HepG2 (cell line): ENCODE results near the gene MMGT1. TPM values are rescaled to one million over a fixed set of nuclear protein-coding genes. Genes with fewer than 3 reads are reported as not detected.

Experiments used
- ATAC-seq: fragments of 200-7000 bp; cut with Tn5 transposase; 3 replicates; pipeline ENCODE4 v1.9.1; 2020; ENCODE audit warnings: mild to moderate bottlenecking, moderate library complexity
- BruUV-seq: library from RNA; stranded (reverse); fragments of 400-500 nt; replicated peaks from 2 replicates; lab custom pipeline; 2021; lab: Mats Ljungman, UMichigan
- CTCF ChIA-PET: fragments of 300-600 bp; formaldehyde crosslinking; extraction: SDS; loops from one replicate; lab custom pipeline; 2021; ENCODE audit warnings: low total read pairs, inconsistent platforms, low intra/inter-chr PET ratio; lab: Yijun Ruan, JAX
- POLR2A ChIA-PET: fragments of 350-600 bp; sonication (Branson Sonifier 250); formaldehyde crosslinking; loops from one replicate; lab custom pipeline; 2020; ENCODE audit warnings: antibody characterized with exemption, inconsistent platforms; lab: Yijun Ruan, JAX
- DNase-seq: peaks from one replicate; pipeline ENCODE4 v3.0.0-alpha.2; 2015; ENCODE audit warnings: low spot score
- FAIRE-seq: peaks from 3 replicates; lab custom pipeline; 2011; peaks lifted over from hg19 to GRCh38; lab: Jason Lieb, UNC
- H2AFZ ChIP-seq: one replicate; pipeline ENCODE4 v1.6.1; 2011; ENCODE audit warnings: low read length, inconsistent platforms
- H3K27ac ChIP-seq: fragments of 300-600 bp; 3 replicates; pipeline ENCODE4 v1.8.0; 2011; ENCODE audit warnings: mixed run types, mild to moderate bottlenecking, mixed read lengths, low read length, inconsistent platforms; ENCODE audit not compliant: insufficient read depth; ENCODE audit errors: extremely low read length
- H3K27me3 ChIP-seq, 2 experiments: fragments of 200-600 bp in 1 of 2; 2 replicates in 1 of 2; 3 replicates in 1 of 2; pipeline versions ENCODE4 v1.6.0 to v1.8.0; 2011; ENCODE audit warnings: low read length in 2 of 2, mild to moderate bottlenecking in 2 of 2, moderate library complexity in 2 of 2, inconsistent platforms in 1 of 2; ENCODE audit not compliant: insufficient read depth in 2 of 2, control insufficient read depth in 1 of 2
- H3K36me3 ChIP-seq, 2 experiments: fragments of 200-600 bp in 1 of 2; replicated peaks in 1 of 2; 2 replicates in 1 of 2; 3 replicates in 1 of 2; pipeline versions ENCODE4 v1.5.1 to v1.8.0; 2011; ENCODE audit warnings: low read length in 2 of 2, inconsistent platforms in 1 of 2; ENCODE audit not compliant: insufficient read depth in 2 of 2, control insufficient read depth in 1 of 2
- H3K4me1 ChIP-seq: 2 replicates; pipeline ENCODE4 v1.5.1; 2012; ENCODE audit warnings: low read length, inconsistent platforms; ENCODE audit not compliant: insufficient read depth
- H3K4me2 ChIP-seq: 2 replicates; pipeline ENCODE4 v1.6.0; 2011; ENCODE audit warnings: low read depth, low read length, inconsistent platforms
- H3K4me3 ChIP-seq, 3 experiments: fragments of 200-600 bp in 1 of 3; sonication (generic), shearing (Covaris generic) in 1 of 3; replicated peaks in 1 of 3; 2 replicates each; pipeline ENCODE4 v1.5.1; 2011 to 2016; ENCODE audit warnings: low read length in 3 of 3, inconsistent platforms in 2 of 3, low read depth in 2 of 3, mild to moderate bottlenecking in 2 of 3, control low read depth in 1 of 3, mixed read lengths in 1 of 3; ENCODE audit not compliant: insufficient read depth in 1 of 3
- H3K79me2 ChIP-seq: one replicate; pipeline ENCODE4 v1.6.1; 2011; ENCODE audit warnings: low read length, inconsistent platforms; ENCODE audit not compliant: insufficient read depth
- H3K9ac ChIP-seq: 2 replicates; pipeline ENCODE4 v1.6.0; 2011; ENCODE audit warnings: mild to moderate bottlenecking, low read depth, low read length, inconsistent platforms; ENCODE audit not compliant: insufficient read depth
- H3K9me3 ChIP-seq: 2 replicates; pipeline ENCODE4 v1.5.1; 2012; ENCODE audit warnings: mild to moderate bottlenecking, low read length
- H4K20me1 ChIP-seq: 2 replicates; pipeline ENCODE4 v1.6.0; 2011; ENCODE audit warnings: inconsistent platforms, mild to moderate bottlenecking, low read length, moderate library complexity; ENCODE audit not compliant: insufficient read depth
- ARID3A ChIP-seq: IDR thresholded peaks from 2 replicates; pipeline ENCODE4 v1.6.1; 2012; ENCODE audit warnings: low read depth, low read length, improper control_type of control experiment
- BRCA1 ChIP-seq: sonication (generic); formaldehyde crosslinking; IDR thresholded peaks from 2 replicates; pipeline ENCODE4 v1.4.0; 2020; ENCODE audit warnings: missing genetic modification reagents
- KLF12 ChIP-seq: sonication (generic); formaldehyde crosslinking; IDR thresholded peaks from 2 replicates; pipeline ENCODE4 v1.4.0; 2020; ENCODE audit warnings: missing genetic modification reagents, borderline replicate concordance
- NFE2 ChIP-seq: sonication (generic); formaldehyde crosslinking; IDR thresholded peaks from 2 replicates; pipeline ENCODE4 v1.4.0; 2020; ENCODE audit warnings: missing genetic modification reagents
- THYN1 ChIP-seq: sonication (generic); formaldehyde crosslinking; IDR thresholded peaks from 2 replicates; pipeline ENCODE4 v1.8.1; 2023; ENCODE audit warnings: low read depth, mild to moderate bottlenecking, moderate library complexity, missing genetic modification reagents, borderline replicate concordance
- TMF1 ChIP-seq: sonication (generic); formaldehyde crosslinking; IDR thresholded peaks from 2 replicates; pipeline ENCODE4 v1.8.1; 2022; ENCODE audit warnings: low read depth, missing genetic modification reagents
- YEATS2 ChIP-seq: sonication (generic); formaldehyde crosslinking; IDR thresholded peaks from 2 replicates; pipeline ENCODE4 v1.4.0; 2020; ENCODE audit warnings: missing genetic modification reagents, borderline replicate concordance
- ZNF513 ChIP-seq: sonication (generic); formaldehyde crosslinking; conservative IDR thresholded peaks from 2 replicates; pipeline ENCODE4 v1.5.0; 2020; ENCODE audit warnings: missing genetic modification reagents
- ZNF550 ChIP-seq: sonication (generic); formaldehyde crosslinking; IDR thresholded peaks from 2 replicates; pipeline ENCODE4 v1.4.0; 2020; ENCODE audit warnings: mild to moderate bottlenecking, missing genetic modification reagents, borderline replicate concordance
- ZNF704 ChIP-seq: sonication (generic); formaldehyde crosslinking; IDR thresholded peaks from 2 replicates; pipeline ENCODE4 v1.8.1; 2023; ENCODE audit warnings: mild to moderate bottlenecking, inconsistent platforms, moderate library complexity, missing genetic modification reagents, borderline replicate concordance
- ZSCAN20 ChIP-seq: sonication (generic); formaldehyde crosslinking; IDR thresholded peaks from 2 replicates; pipeline ENCODE4 v1.4.0; 2020; ENCODE audit warnings: missing genetic modification reagents, mild to moderate bottlenecking, borderline replicate concordance
- ZSCAN5A ChIP-seq: sonication (generic); formaldehyde crosslinking; IDR thresholded peaks from 2 replicates; pipeline ENCODE4 v1.8.0; 2022; ENCODE audit warnings: mild to moderate bottlenecking, missing genetic modification reagents, borderline replicate concordance
- WGBS: methylation state at CpG from one replicate; pipeline ENCODE4 v1.1.6; 2017; ENCODE audit warnings: low lambda C conversion rate; 5-methylcytosine and 5-hydroxymethylcytosine counted together
- in situ Hi-C: cut with HindIII; loops from 2 replicates; pipeline ENCODE4 v1.10.0; 2017; ENCODE audit warnings: low pct_unique_long_range_greater_than_20kb; ENCODE audit not compliant: extremely low pct_ligation_motif_present
- intact Hi-C: fragments of 100-400 bp; cut with micrococcal nuclease; formaldehyde crosslinking; loops from one replicate; pipeline ENCODE4 v1.10.0; 2022; ENCODE audit not compliant: unreplicated experiment
- polyA plus RNA-seq, 8 experiments: library from polyadenylated mRNA; depleted of rRNA in 3 of 8; stranded (reverse) in 7 of 8; unstranded in 1 of 8; fragments of >200 nt; fragmentation: Illumina TruSeq in 4 of 8; extraction: Trizol in 4 of 8; gene quantifications; 2 replicates each; pipeline versions ENCODE4 v1.2.1 to v1.2.3, GENCODE V29; 2011 to 2016; ENCODE audit warnings: low read depth in 4 of 8, missing spikeins in 1 of 8, mixed read lengths in 1 of 8; ENCODE audit not compliant: insufficient read depth in 1 of 8
- total RNA-seq, 5 experiments: library from RNA; depleted of rRNA; stranded (reverse); fragments of >200 nt; fragmentation: Illumina TruSeq; extraction: Trizol; gene quantifications; 2 replicates each; pipeline ENCODE4 v1.2.3, GENCODE V29; 2016; ENCODE audit warnings: low read depth in 1 of 5

The MMGT1 gene
- total and polyA plus RNA-seq, 2 of the 13 experiments (the other 11 are each of a cell fraction or from before 2014, with no cell fraction given) = 7.5 to 8.8 TPM

- ATAC-seq (no peak), DNase-seq (no peak), FAIRE-seq (no peak)
- Histone ChIP-seq H2AFZ (peak overlapping the region; percentile 98), H3K4me2 (peak overlapping the region; percentile 78), H3K79me2 (no peaks in the 10 kb centered on the region), H4K20me1 (no peaks in the 10 kb centered on the region), H3K9ac (peak overlapping the region; percentile 63; the same call in 1 of the 2 replicates), H3K4me1 (no peaks in the 10 kb centered on the region; the same call in 1 of the 2 replicates), H3K9me3 (no peaks in the 10 kb centered on the region)
- TF ChIP-seq NFE2 (CRISPR knock-in tag) (no peak), TMF1 (CRISPR knock-in tag) (no peak), ZNF550 (CRISPR knock-in tag) (no peak), YEATS2 (CRISPR knock-in tag) (no peak)
- TF ChIP-seq, all 625 proteins: peak for 0
- no peak overlapping the region for H3K27ac ChIP-seq
- POLR2A ChIA-PET = interaction anchor here (1.2 to 1.4 kb wide), 2 partner anchors 10 to 11 kb away, joined by 3 to 7 read pairs; partner anchors contain the start of gene MMGT1
- intact Hi-C loops = no loop called here
- H3K27me3 ChIP-seq = no peaks in the 10 kb centered on the region
- 2% methylated on average over 5 of the region's 7 CpGs for WGBS
- H3K4me3 ChIP-seq = peak overlapping the region; percentile 71 to 81 (median 79)
- no TSS peak for BruUV-seq
- CTCF ChIA-PET = no interaction called here
- in situ Hi-C loops = no loop called here
- H3K36me3 ChIP-seq = no peaks in the 10 kb centered on the region
These were observed 11.0 kb upstream of the MMGT1 start for GRCh38 chrX:135984791-135985156.

- no TSS peak for BruUV-seq
- Histone ChIP-seq H4K20me1 (no peaks in the 10 kb centered on the region), H3K27ac (no peak overlapping the region), H3K9me3 (no peaks in the 10 kb centered on the region), H3K27me3 (no peaks in the 10 kb centered on the region), H2AFZ (peak overlapping the region; percentile 98), H3K4me3 (peak overlapping the region; percentile 71 to 81 (median 79); a peak in 5 of 6 replicates), H3K9ac (peak overlapping the region; percentile 63; the same call in 1 of the 2 replicates), H3K36me3 (no peaks in the 10 kb centered on the region), H3K4me1 (no peaks in the 10 kb centered on the region; the same call in 1 of the 2 replicates), H3K79me2 (no peaks in the 10 kb centered on the region), H3K4me2 (peak overlapping the region; percentile 78)
- intact Hi-C loops (no loop called here), in situ Hi-C loops (no loop called here)
- ChIA-PET CTCF (no interaction called here), POLR2A (interaction anchor here (1.2 to 1.4 kb wide), 2 partner anchors 10 to 11 kb away, joined by 3 to 7 read pairs; partner anchors contain the start of gene MMGT1)
- WGBS = 0% methylated on average over 2 of the region's 2 CpGs
- no peak for FAIRE-seq
- no peak for ATAC-seq
- no peak for DNase-seq
- TF ChIP-seq ZNF513 (CRISPR knock-in tag) (no peak), ARID3A (no peak), THYN1 (CRISPR knock-in tag) (no peak), KLF12 (no peak), BRCA1 (CRISPR knock-in tag) (no peak), ZSCAN20 (CRISPR knock-in tag) (no peak), ZNF704 (CRISPR knock-in tag) (no peak), ZSCAN5A (CRISPR knock-in tag) (no peak)
These were observed 10.5 kb upstream of the MMGT1 start for GRCh38 chrX:135984256-135984655.
